Measurements from ENCODE around the gene IKZF1. TPM values are rescaled to one million over a fixed set of nuclear protein-coding genes. Genes with fewer than 3 reads are reported as not detected.

The IKZF1 gene
- total RNA-seq, 1 experiment from 2014 or later: 3.7 TPM

DNA sequence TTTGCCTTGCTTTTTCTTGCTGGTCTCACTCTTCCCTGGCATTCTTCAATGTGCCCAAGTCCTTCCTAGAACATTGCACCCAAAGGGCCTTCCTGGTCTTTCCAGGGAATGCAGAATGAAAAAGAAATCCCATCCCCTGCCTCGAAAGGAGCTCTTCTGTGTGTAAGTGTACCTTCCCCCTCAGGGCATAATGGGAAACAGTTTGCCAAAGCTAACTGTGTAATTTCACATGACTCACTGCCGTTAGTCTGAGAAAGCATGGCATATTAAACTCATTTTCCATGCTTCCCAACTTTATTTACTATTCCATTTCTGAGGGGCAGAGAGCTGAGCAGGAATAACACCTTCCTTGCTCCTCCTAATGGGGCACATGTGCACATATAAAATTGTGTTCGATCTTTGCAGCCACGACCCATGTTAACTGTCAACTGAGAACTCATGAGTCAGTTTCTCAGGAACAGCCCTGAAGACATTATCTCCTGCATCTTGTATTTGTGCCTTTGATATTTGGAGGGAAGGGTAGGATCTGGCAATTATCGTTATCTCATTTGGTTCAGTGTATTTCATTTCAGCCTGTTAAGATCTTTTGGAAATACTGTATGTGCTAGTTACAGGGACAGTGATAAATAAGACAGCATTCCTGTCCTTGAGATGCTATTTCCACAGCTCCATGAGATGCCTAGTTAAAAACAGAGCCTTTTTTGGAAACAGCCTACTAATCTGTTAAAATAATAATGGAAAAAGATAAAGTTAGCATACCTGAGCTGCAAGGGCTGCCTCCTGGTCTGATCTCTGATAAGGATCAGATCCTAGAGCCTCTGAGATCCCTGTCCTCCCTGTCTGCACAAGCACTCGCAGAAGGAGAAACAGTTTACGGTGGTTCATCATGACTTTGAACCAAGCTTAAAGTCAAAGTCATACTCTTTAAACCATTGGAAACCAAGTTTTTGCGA is 42.3 kb downstream of the IKZF1 start:
- no peaks in the 10 kb centered on the region for H3K9me3 ChIP-seq (ENCODE audit: low read depth, low read length, poor library complexity, severe bottlenecking)
- ChIA-PET CTCF (no interaction called here), POLR2A (ENCODE audit: low non-redundant PET) (interaction anchor here (0.5 kb wide), 1 partner anchor 74 kb away, joined by 3 read pairs; no protein-coding TSS in a partner anchor)
- no peak for DNase-seq (ENCODE audit: low spot score)
- H3K4me1 ChIP-seq (ENCODE audit: insufficient read depth, low read length, poor library complexity, severe bottlenecking): peaks cover 19% of the 10 kb centered on the region
- intact Hi-C loops (cut with micrococcal nuclease; ENCODE audit: unreplicated experiment): no loop called here
- no peaks in the 10 kb centered on the region for H3K27me3 ChIP-seq (replicated peaks; ENCODE audit: insufficient read depth, low read depth, low read length, poor library complexity)
- no peaks in the 10 kb centered on the region for H3K36me3 ChIP-seq (ENCODE audit: insufficient read depth, low read length, poor library complexity, severe bottlenecking)
- H3K27ac ChIP-seq (ENCODE audit: low read depth, low read length, poor library complexity, severe bottlenecking): no peak overlapping the region
- no peak overlapping the region for H3K4me3 ChIP-seq (ENCODE audit: low read depth, low read length, poor library complexity, severe bottlenecking)
- TF ChIP-seq EZH2 (IDR thresholded peaks at IDR 0.05; ENCODE audit: borderline replicate concordance, low read depth, low read length, poor library complexity, severe bottlenecking): no peak
- TF ChIP-seq, protein P1, sequence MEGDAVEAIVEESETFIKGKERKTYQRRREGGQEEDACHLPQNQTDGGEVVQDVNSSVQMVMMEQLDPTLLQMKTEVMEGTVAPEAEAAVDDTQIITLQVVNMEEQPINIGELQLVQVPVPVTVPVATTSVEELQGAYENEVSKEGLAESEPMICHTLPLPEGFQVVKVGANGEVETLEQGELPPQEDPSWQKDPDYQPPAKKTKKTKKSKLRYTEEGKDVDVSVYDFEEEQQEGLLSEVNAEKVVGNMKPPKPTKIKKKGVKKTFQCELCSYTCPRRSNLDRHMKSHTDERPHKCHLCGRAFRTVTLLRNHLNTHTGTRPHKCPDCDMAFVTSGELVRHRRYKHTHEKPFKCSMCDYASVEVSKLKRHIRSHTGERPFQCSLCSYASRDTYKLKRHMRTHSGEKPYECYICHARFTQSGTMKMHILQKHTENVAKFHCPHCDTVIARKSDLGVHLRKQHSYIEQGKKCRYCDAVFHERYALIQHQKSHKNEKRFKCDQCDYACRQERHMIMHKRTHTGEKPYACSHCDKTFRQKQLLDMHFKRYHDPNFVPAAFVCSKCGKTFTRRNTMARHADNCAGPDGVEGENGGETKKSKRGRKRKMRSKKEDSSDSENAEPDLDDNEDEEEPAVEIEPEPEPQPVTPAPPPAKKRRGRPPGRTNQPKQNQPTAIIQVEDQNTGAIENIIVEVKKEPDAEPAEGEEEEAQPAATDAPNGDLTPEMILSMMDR (conservative IDR thresholded peaks at IDR 0.05; ENCODE audit: low read depth, low read length): no peak
- no TSS peak for BruUV-seq (replicated peaks)

DNA sequence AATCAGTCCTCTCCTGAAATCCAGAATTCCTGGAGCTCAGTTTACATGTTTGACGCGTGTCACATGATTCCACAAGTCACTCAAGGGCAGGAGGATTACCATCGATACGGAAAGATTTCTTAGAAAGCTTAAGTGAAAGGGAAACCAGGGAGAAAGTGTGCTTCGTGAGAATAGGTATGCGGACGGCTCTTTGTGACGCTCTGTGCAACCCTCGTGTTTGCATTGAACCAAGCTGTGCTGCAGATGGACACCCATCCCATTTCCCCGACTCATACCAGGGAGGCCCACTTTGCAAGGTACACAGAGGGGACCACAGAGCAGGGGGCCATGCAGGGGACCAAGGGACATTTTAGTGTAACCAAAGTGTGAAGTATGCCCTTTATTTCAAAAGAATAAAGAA is 43.2 kb downstream of the IKZF1 start:
- CTCF ChIA-PET: no interaction called here
- H3K27ac ChIP-seq (ENCODE audit: low read depth, low read length, poor library complexity, severe bottlenecking): no peak overlapping the region
- intact Hi-C loops (cut with micrococcal nuclease; ENCODE audit: unreplicated experiment): no loop called here
- H3K4me1 ChIP-seq (ENCODE audit: insufficient read depth, low read length, poor library complexity, severe bottlenecking): peaks cover 11% of the 10 kb centered on the region
- POLR2A ChIA-PET (ENCODE audit: low non-redundant PET): no interaction called here
- no peaks in the 10 kb centered on the region for H3K36me3 ChIP-seq (ENCODE audit: insufficient read depth, low read length, poor library complexity, severe bottlenecking)
- H3K4me3 ChIP-seq (ENCODE audit: low read depth, low read length, poor library complexity, severe bottlenecking): no peak overlapping the region
- no peaks in the 10 kb centered on the region for H3K9me3 ChIP-seq (ENCODE audit: low read depth, low read length, poor library complexity, severe bottlenecking)
- TF ChIP-seq, protein P1 (conservative IDR thresholded peaks at IDR 0.05; ENCODE audit: low read depth, low read length): no peak
- no peak for TF ChIP-seq EZH2 (IDR thresholded peaks at IDR 0.05; ENCODE audit: borderline replicate concordance, low read depth, low read length, poor library complexity, severe bottlenecking)
- no TSS peak for BruUV-seq (replicated peaks)
- no peaks in the 10 kb centered on the region for H3K27me3 ChIP-seq (replicated peaks; ENCODE audit: insufficient read depth, low read depth, low read length, poor library complexity)
- no peak for DNase-seq (ENCODE audit: low spot score)

DNA sequence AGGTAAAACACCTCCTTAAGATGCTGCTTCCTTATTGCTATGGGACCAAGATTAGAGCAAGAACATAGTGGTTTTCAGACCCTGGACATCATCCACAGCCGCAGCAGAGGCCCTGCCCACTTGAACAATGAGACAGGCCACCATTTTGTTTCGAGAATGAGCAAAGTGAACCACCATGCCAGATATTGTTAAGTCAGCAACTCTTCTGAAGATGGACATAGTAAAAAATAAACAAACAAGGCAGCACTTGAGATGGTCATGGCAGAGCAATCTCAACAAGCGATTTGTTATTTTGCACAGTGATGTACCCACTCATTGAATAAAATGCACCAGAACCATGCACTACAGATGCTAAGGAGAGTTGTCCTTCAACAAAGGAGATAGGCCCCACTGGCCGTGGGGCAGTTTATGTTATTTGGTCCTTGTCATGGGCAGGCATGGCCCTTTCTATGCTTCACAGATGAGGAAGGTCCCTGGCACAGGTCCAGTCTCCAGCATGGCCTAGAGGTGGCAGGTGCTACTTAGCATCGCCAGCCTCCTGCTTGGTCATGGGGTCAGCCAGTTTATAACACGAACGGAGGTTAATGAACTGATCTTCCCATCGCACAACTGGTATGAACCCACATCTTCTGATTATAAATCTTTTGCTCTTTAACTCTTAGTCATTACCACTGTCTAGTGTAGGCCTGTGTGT is 44.1 kb downstream of the IKZF1 start:
- no TSS peak for BruUV-seq (replicated peaks)
- Histone ChIP-seq H3K27ac (ENCODE audit: low read depth, low read length, poor library complexity, severe bottlenecking) (no peak overlapping the region), H3K36me3 (ENCODE audit: insufficient read depth, low read length, poor library complexity, severe bottlenecking) (no peaks in the 10 kb centered on the region), H3K27me3 (replicated peaks; ENCODE audit: insufficient read depth, low read depth, low read length, poor library complexity) (no peaks in the 10 kb centered on the region), H3K4me1 (ENCODE audit: insufficient read depth, low read length, poor library complexity, severe bottlenecking) (peaks cover 9% of the 10 kb centered on the region), H3K9me3 (ENCODE audit: low read depth, low read length, poor library complexity, severe bottlenecking) (no peaks in the 10 kb centered on the region), H3K4me3 (ENCODE audit: low read depth, low read length, poor library complexity, severe bottlenecking) (no peak overlapping the region)
- TF ChIP-seq, protein P1 (conservative IDR thresholded peaks at IDR 0.05; ENCODE audit: low read depth, low read length): no peak
- no peak for TF ChIP-seq EZH2 (IDR thresholded peaks at IDR 0.05; ENCODE audit: borderline replicate concordance, low read depth, low read length, poor library complexity, severe bottlenecking)
- intact Hi-C loops (cut with micrococcal nuclease; ENCODE audit: unreplicated experiment): no loop called here
- DNase-seq (ENCODE audit: low spot score): no peak
- ChIA-PET CTCF (no interaction called here), POLR2A (ENCODE audit: low non-redundant PET) (no interaction called here)

Measured in A673 (cell line).